ENCODE results near the gene ELOVL5.

The ELOVL5 gene

DNA sequence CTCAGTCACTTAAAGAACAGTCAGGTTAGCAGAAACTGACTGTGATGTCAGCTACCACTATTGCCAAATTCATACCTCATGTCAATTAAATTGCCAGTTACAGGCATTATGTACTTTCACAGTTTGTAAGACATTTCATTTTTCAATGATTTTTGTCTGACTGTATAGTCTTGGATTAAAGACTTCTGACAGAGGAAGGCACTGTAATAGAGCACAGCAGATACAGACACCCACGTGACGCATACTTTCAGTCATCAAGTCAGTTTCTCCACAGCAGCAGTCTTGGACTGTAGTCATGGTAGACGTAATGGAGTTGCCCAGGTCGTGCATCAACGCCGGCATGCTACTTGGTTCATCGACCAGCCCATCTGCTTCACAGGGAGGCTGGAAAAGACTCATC lies 29.5 kb upstream of the ELOVL5 start:
- TF ChIP-seq, protein P1, sequence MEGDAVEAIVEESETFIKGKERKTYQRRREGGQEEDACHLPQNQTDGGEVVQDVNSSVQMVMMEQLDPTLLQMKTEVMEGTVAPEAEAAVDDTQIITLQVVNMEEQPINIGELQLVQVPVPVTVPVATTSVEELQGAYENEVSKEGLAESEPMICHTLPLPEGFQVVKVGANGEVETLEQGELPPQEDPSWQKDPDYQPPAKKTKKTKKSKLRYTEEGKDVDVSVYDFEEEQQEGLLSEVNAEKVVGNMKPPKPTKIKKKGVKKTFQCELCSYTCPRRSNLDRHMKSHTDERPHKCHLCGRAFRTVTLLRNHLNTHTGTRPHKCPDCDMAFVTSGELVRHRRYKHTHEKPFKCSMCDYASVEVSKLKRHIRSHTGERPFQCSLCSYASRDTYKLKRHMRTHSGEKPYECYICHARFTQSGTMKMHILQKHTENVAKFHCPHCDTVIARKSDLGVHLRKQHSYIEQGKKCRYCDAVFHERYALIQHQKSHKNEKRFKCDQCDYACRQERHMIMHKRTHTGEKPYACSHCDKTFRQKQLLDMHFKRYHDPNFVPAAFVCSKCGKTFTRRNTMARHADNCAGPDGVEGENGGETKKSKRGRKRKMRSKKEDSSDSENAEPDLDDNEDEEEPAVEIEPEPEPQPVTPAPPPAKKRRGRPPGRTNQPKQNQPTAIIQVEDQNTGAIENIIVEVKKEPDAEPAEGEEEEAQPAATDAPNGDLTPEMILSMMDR (conservative IDR thresholded peaks at IDR 0.05): no peak
- no peak overlapping the region for H3K27ac ChIP-seq

DNA sequence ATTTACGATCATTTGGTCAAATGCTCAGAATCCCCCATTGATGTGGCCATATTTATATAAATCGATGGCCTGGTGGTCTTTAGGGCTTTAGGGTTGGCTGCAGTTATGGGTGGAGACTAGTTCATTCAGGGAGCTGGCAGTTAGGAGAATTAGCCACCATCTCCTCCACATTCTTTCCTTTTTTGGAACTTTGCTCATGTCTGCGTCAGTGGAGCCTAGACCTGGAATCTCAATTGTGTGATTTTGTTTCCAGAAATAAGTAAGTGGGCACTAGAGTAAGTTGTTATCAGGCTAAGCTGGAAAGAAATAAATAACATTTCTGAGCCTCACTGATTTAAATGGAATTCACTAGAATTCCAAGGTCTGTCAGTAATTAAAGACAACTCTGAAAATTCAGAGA lies 29.0 kb upstream of the ELOVL5 start:
- H3K27ac ChIP-seq: no peak overlapping the region
- TF ChIP-seq, protein P1 (conservative IDR thresholded peaks at IDR 0.05): no peak

DNA sequence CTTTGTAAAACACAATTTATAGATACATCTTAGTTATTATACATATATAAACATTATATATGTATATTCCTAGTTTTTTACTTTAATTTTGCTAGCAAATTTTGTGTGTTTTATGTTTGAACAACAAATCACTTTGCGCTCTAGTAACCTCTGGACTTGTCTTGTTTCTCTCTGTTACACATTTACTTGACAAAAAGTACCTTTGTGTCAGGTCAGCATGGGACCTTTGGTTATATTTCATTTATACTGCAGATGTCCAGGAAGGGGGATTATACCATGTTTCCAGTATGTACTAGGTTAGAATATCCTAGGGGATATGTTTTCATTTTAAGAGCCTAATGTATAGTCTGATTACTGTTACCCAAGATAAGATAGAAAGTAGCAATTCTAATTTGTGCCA lies 28.5 kb upstream of the ELOVL5 start:
- H3K27ac ChIP-seq: no peak overlapping the region
- TF ChIP-seq, protein P1 (conservative IDR thresholded peaks at IDR 0.05): no peak

DNA sequence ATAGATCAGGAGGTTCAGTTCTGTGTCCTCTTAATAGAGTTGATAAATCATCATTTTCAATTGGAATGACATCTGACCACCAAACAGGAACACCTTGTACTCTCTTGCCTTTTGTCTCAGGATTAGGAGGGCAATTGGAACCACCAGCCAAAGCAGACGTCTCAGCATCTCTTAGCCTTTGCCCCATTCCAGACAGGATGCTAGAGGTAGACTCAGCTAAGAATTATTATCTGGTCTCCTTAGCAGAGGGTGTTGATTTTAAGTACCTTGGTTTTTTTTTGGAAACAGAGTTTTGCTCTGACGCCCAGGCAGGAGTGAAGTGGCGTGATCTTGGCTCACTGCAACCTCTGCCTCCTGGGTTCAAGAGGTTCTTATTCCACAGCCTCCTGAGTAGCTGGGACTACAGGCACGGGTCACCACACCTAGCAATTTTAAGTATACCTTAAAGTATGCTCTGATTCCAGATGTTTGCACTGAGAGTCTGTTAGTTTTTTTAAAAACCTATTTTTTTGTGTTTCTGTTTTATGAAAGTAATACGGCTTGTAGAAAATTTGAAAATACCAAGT lies 28.0 kb upstream of the ELOVL5 start:
- no peak overlapping the region for H3K27ac ChIP-seq
- TF ChIP-seq, protein P1 (conservative IDR thresholded peaks at IDR 0.05): no peak

DNA sequence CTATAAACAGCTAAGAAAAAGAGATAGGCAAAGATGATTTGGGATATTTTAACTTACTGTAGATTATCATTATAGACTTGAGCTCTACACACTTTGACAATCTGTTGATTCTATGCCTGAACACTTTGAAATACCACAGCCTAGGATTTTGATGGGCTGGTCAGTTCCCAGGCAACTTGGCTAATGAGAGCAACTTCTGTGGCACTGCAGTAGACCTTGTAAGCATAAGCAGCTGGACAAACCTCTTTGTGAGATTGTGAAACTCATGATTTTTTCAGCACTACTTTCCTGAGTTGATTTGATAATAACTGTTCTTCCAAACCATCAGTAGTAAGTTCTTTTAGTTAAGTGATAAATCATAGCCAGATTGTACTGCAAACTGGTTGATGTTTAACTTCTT lies 27.1 kb upstream of the ELOVL5 start:
- TF ChIP-seq, protein P1 (conservative IDR thresholded peaks at IDR 0.05): no peak
- no peak overlapping the region for H3K27ac ChIP-seq

DNA sequence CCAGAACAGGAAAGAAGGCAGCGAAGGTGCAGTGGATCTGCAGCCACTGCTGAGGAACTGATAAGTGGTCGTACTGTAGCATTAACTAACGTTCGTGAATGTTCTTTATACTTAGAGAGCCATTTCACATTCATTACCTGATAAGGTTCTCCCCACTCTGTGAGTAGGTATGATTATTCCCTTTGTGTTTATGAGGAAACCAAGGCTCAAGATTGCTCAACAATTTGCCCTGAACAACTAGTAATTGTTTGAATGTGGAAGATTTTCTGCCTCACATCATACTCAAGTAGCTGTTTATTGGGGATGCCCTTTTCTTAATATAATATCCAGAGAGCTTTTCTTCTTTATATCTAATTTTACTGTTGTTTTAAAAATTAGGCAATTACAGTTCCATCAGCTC lies 24.9 kb upstream of the ELOVL5 start:
- TF ChIP-seq, protein P1 (conservative IDR thresholded peaks at IDR 0.05): no peak
- H3K27ac ChIP-seq: no peak overlapping the region

DNA sequence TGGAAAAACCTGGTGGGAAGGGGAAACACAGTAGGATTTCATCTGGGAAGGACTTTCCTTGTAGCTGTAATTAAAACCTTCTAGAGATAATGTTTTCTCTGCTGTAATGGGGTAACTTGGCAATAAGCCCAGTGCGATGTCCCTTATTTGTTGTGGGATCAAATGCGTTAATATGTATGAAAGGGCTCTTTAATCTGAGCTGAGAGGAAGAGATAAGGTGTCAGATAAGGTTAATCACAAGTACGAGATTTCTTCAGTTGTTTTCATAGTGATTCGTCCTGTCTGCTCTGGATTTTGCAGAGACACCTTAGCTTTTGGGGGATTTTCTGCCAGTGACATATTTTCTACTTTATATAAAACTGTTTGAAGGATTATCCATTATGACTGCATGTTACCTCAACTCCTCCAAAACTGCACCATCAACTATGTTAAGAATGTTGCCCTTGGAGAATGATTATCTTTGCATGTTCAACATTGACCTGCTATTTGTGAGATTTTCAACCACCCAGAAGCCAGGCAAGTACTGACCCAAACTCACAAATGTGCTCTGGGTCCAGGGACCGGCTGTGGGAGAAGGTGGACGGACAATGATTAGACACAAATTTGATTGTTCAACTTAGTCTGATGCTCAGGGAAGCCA lies 21.2 kb upstream of the ELOVL5 start:
- H3K27ac ChIP-seq: no peak overlapping the region
- TF ChIP-seq, protein P1 (conservative IDR thresholded peaks at IDR 0.05): no peak
